Suprapubic skin (tissue), 4 donors: ENCODE results near the gene CAMK2G. TPM values are rescaled to one million over a fixed set of nuclear protein-coding genes. Genes with fewer than 3 reads are reported as not detected.

ENCODE experiments used
- DNase-seq, 2 donors: peaks; one replicate each; pipeline ENCODE4 v3.0.0-alpha.2; 2019; ENCODE audit warnings: low spot score in 2 of 2
- H3K27ac ChIP-seq: fragments of 200-600 bp; sonication (generic); one replicate; pipeline ENCODE4 v1.5.1; 2019
- H3K27me3 ChIP-seq: fragments of 200-600 bp; sonication (generic); one replicate; pipeline ENCODE4 v1.5.1; 2019
- H3K36me3 ChIP-seq: fragments of 200-600 bp; sonication (generic); one replicate; pipeline ENCODE4 v1.5.1; 2019
- H3K4me1 ChIP-seq: fragments of 200-600 bp; sonication (generic); one replicate; pipeline ENCODE4 v1.5.1; 2019
- H3K4me3 ChIP-seq: fragments of 200-600 bp; sonication (generic); one replicate; pipeline ENCODE4 v1.5.1; 2019; ENCODE audit warnings: mild to moderate bottlenecking
- H3K9me3 ChIP-seq: fragments of 200-600 bp; sonication (generic); one replicate; pipeline ENCODE4 v1.5.1; 2019
- CTCF ChIP-seq, 2 donors: fragments of 200-600 bp in 1 of 2; fragments of 450-650 bp in 1 of 2; sonication (generic) in 1 of 2; IDR thresholded peaks; one replicate each; pipeline ENCODE4 v1.5.1; 2016 to 2019; ENCODE audit warnings: antibody characterized with exemption in 2 of 2, mild to moderate bottlenecking in 1 of 2, moderate library complexity in 1 of 2
- EP300 ChIP-seq: sonication (generic); formaldehyde crosslinking; IDR thresholded peaks from one replicate; pipeline ENCODE4 v1.6.1; 2017; ENCODE audit warnings: antibody characterized with exemption
- POLR2A ChIP-seq, 2 donors: fragments of 450-650 bp; IDR thresholded peaks; one replicate each; pipeline ENCODE4 v1.6.1; 2017; ENCODE audit warnings: antibody characterized with exemption in 2 of 2, mild to moderate bottlenecking in 2 of 2, moderate library complexity in 2 of 2
- POLR2AphosphoS5 ChIP-seq, 3 donors: sonication (generic); formaldehyde crosslinking; IDR thresholded peaks; one replicate each; pipeline ENCODE4 v1.6.1; 2017; ENCODE audit warnings: antibody characterized with exemption in 3 of 3
- WGBS: methylation state at CpG from one replicate; pipeline ENCODE4 v1.1.5; 2018; 5-methylcytosine and 5-hydroxymethylcytosine counted together
- total RNA-seq, 4 donors: library from RNA; depleted of rRNA; stranded (reverse); fragments of >200 nt; gene quantifications; one replicate each; pipeline ENCODE4 v1.1.0, GENCODE V29; 2016

CAMK2G gene
- total RNA-seq, 4 donors from 2014 or later: 16.9 to 35.2 (median 20.6) TPM

- Histone ChIP-seq H3K4me1 (peaks cover 54% of the 10 kb centered on the region), H3K36me3 (peaks cover 30% of the 10 kb centered on the region), H3K9me3 (no peaks in the 10 kb centered on the region), H3K4me3 (peak overlapping the region; percentile 94), H3K27me3 (no peaks in the 10 kb centered on the region), H3K27ac (peak overlapping the region; percentile 98)
- no peak for TF ChIP-seq POLR2A (IDR thresholded peaks at IDR 0.05)
- 0% methylated on average over 2 of the region's 2 CpGs for WGBS
- DNase-seq: no peak
Observed at GRCh38 chr10:73786512-73786885, 87.9 kb downstream of the CAMK2G start.

- Histone ChIP-seq H3K4me3 (peak overlapping the region; percentile 94), H3K4me1 (peaks cover 60% of the 10 kb centered on the region), H3K27me3 (no peaks in the 10 kb centered on the region), H3K27ac (peak overlapping the region; percentile 98), H3K36me3 (peaks cover 24% of the 10 kb centered on the region), H3K9me3 (no peaks in the 10 kb centered on the region)
- no peak for DNase-seq
- TF ChIP-seq CTCF (IDR thresholded peaks at IDR 0.05): no peak
- TF ChIP-seq POLR2A (IDR thresholded peaks at IDR 0.05): no peak
- no peak for TF ChIP-seq POLR2AphosphoS5 (IDR thresholded peaks at IDR 0.05)
- no peak for TF ChIP-seq EP300
- 0% methylated on average over 25 of the region's 54 CpGs for WGBS
Observed at GRCh38 chr10:73785721-73786511, 88.4 kb downstream of the CAMK2G start.

GRCh38 chr10:73785211-73785720 lies 89.1 kb downstream of the CAMK2G start, which contains the start of gene ZSWIM8:
TSS of gene ZSWIM8 (plus strand) at chr10:73785606. CDS start at chr10:73785879, 273 bp downstream.
- Histone ChIP-seq H3K27ac (peak within 1 kb of the TSS; percentile 98), H3K4me1 (peaks cover 66% of the 10 kb centered on the region), H3K27me3 (no peaks in the 10 kb centered on the region), H3K4me3 (peak within 1 kb of the TSS; percentile 94), H3K36me3 (peaks cover 17% of the 10 kb centered on the region), H3K9me3 (no peaks in the 10 kb centered on the region)
- DNase-seq: peak; percentile 93 to 94
- WGBS: under 1% methylated on average over 34 of the region's 36 CpGs
- TF ChIP-seq POLR2AphosphoS5 (IDR thresholded peaks at IDR 0.05) (peak; percentile 31 to 88 (median 86)), POLR2A (IDR thresholded peaks at IDR 0.05) (peak; percentile 27 to 73), CTCF (IDR thresholded peaks at IDR 0.05) (no peak), EP300 (no peak)

GRCh38 chr10:73782749-73783085 lies 91.6 kb downstream of the CAMK2G start:
- Histone ChIP-seq H3K4me3 (peak overlapping the region; percentile 83), H3K36me3 (peaks cover 10% of the 10 kb centered on the region), H3K27ac (no peak overlapping the region), H3K9me3 (no peaks in the 10 kb centered on the region), H3K27me3 (no peaks in the 10 kb centered on the region), H3K4me1 (peaks cover 57% of the 10 kb centered on the region)
- TF ChIP-seq CTCF (IDR thresholded peaks at IDR 0.05) (no peak), EP300 (no peak), POLR2AphosphoS5 (IDR thresholded peaks at IDR 0.05) (no peak), POLR2A (IDR thresholded peaks at IDR 0.05) (no peak)
- DNase-seq: no peak
- 44% methylated on average over 2 of the region's 2 CpGs for whole genome bisulfite sequencing

- no peaks in the 10 kb centered on the region for H3K9me3 ChIP-seq
- H3K27ac ChIP-seq: peak within 1 kb of the TSS; percentile 94
- no peaks in the 10 kb centered on the region for H3K27me3 ChIP-seq
- peaks cover 51% of the 10 kb centered on the region for H3K4me1 ChIP-seq
- H3K36me3 ChIP-seq: peaks cover 13% of the 10 kb centered on the region
- TF ChIP-seq POLR2AphosphoS5 (IDR thresholded peaks at IDR 0.05) (peak; percentile 52 to 83 (median 79)), EP300 (no peak)
- WGBS: 1% methylated on average over 40 of the region's 57 CpGs
- peak; percentile 96 to 97 for DNase-seq
- H3K4me3 ChIP-seq: peak within 1 kb of the TSS; percentile 83
Observed at GRCh38 chr10:73781879-73782748, 92.2 kb downstream of the CAMK2G start, which contains the start of gene CHCHD1. TSS of gene CHCHD1 (plus strand) at chr10:73782048. CDS start at chr10:73782076, 28 bp downstream.

GRCh38 chr10:73781548-73781878 lies 92.8 kb downstream of the CAMK2G start:
- Histone ChIP-seq H3K9me3 (no peaks in the 10 kb centered on the region), H3K4me3 (peak overlapping the region; percentile 83), H3K4me1 (peaks cover 45% of the 10 kb centered on the region), H3K27me3 (no peaks in the 10 kb centered on the region), H3K27ac (peak overlapping the region; percentile 94), H3K36me3 (peaks cover 18% of the 10 kb centered on the region)
- no peak for TF ChIP-seq EP300
- no peak for TF ChIP-seq POLR2AphosphoS5 (IDR thresholded peaks at IDR 0.05)
- no peak for TF ChIP-seq POLR2A (IDR thresholded peaks at IDR 0.05)
- TF ChIP-seq CTCF (IDR thresholded peaks at IDR 0.05): no peak
- DNase-seq: no peak
- under 1% methylated on average over 14 of the region's 14 CpGs for WGBS
